ENCODE measurements around the gene PPP2R2C. TPM values are rescaled to one million over a fixed set of nuclear protein-coding genes. Genes with fewer than 3 reads are reported as not detected.

Gene PPP2R2C
- total RNA-seq, 2 experiments from 2014 or later, result not detected

GRCh38 chr4:6418193-6418755 lies 54.1 kb downstream of the PPP2R2C start:
- BruUV-seq (replicated peaks), result no TSS peak
- no peak overlapping the region for H3K4me3 ChIP-seq (ENCODE audit: low read depth, low read length, poor library complexity, severe bottlenecking)
- H3K9me3 ChIP-seq (ENCODE audit: low read length), result no peaks in the 10 kb centered on the region
- POLR2A ChIA-PET, result no interaction called here
- H3K79me2 ChIP-seq (ENCODE audit: insufficient read depth, low read depth, low read length), result no peaks in the 10 kb centered on the region
- H3K36me3 ChIP-seq (ENCODE audit: insufficient read depth, low read length), result no peaks in the 10 kb centered on the region
- CTCF ChIA-PET (ENCODE audit: unreplicated experiment), result no interaction called here
- H3K9me2 ChIP-seq (ENCODE audit: insufficient read depth, low read length), result no peaks in the 10 kb centered on the region
- no peak for DNase-seq (ENCODE audit: low spot score)
- H2AFZ ChIP-seq (ENCODE audit: low read length), result no peak overlapping the region
- intact Hi-C loops (cut with micrococcal nuclease; ENCODE audit: unreplicated experiment), result no loop called here
- no peak overlapping the region for H3K27ac ChIP-seq (ENCODE audit: low read depth, low read length, poor library complexity, severe bottlenecking)
- H3K4me1 ChIP-seq (ENCODE audit: insufficient read depth, low read length, poor library complexity, severe bottlenecking), result no peaks in the 10 kb centered on the region
- H4K20me1 ChIP-seq (ENCODE audit: insufficient read depth, low read length), result no peaks in the 10 kb centered on the region
- no peak overlapping the region for H3K4me2 ChIP-seq (ENCODE audit: low read length)
- no peak for TF ChIP-seq EZH2phosphoT487 (IDR thresholded peaks at IDR 0.05; ENCODE audit: borderline replicate concordance, low read depth, low read length)
- TF ChIP-seq CTCF (conservative IDR thresholded peaks at IDR 0.05; ENCODE audit: low read length), result no peak

- Histone ChIP-seq H3K79me2 (ENCODE audit: insufficient read depth, low read depth, low read length) (no peaks in the 10 kb centered on the region), H3K4me1 (ENCODE audit: insufficient read depth, low read length, poor library complexity, severe bottlenecking) (no peaks in the 10 kb centered on the region), H3K36me3 (ENCODE audit: insufficient read depth, low read length) (no peaks in the 10 kb centered on the region), H3K9me3 (ENCODE audit: low read length) (no peaks in the 10 kb centered on the region), H3K9me2 (ENCODE audit: insufficient read depth, low read length) (no peaks in the 10 kb centered on the region), H4K20me1 (ENCODE audit: insufficient read depth, low read length) (no peaks in the 10 kb centered on the region), H2AFZ (ENCODE audit: low read length) (no peak overlapping the region), H3K4me2 (ENCODE audit: low read length) (no peak overlapping the region), H3K4me3 (ENCODE audit: low read depth, low read length, poor library complexity, severe bottlenecking) (no peak overlapping the region), H3K27ac (ENCODE audit: low read depth, low read length, poor library complexity, severe bottlenecking) (no peak overlapping the region)
- ChIA-PET CTCF (ENCODE audit: unreplicated experiment) (no interaction called here), POLR2A (interaction anchor here (0.7 kb wide), 1 partner anchor 14 kb away, joined by 4 read pairs; no protein-coding TSS in a partner anchor)
- intact Hi-C loops (cut with micrococcal nuclease; ENCODE audit: unreplicated experiment), result no loop called here
- no TSS peak for BruUV-seq (replicated peaks)
- TF ChIP-seq EZH2phosphoT487 (IDR thresholded peaks at IDR 0.05; ENCODE audit: borderline replicate concordance, low read depth, low read length) (no peak), CTCF (conservative IDR thresholded peaks at IDR 0.05; ENCODE audit: low read length) (no peak)
- no peak for DNase-seq (ENCODE audit: low spot score)
Measured at GRCh38 chr4:6417516-6418050, 54.8 kb downstream of the PPP2R2C start.

- ChIA-PET CTCF (ENCODE audit: unreplicated experiment) (no interaction called here), POLR2A (no interaction called here)
- H3K4me2 ChIP-seq (ENCODE audit: low read length), result no peak overlapping the region
Measured at GRCh38 chr4:6416518-6417286, 55.7 kb downstream of the PPP2R2C start.

More at GRCh38 chr4:6416518-6417286, 55.7 kb downstream of the PPP2R2C start:
- no peaks in the 10 kb centered on the region for H4K20me1 ChIP-seq (ENCODE audit: insufficient read depth, low read length)
- no peaks in the 10 kb centered on the region for H3K4me1 ChIP-seq (ENCODE audit: insufficient read depth, low read length, poor library complexity, severe bottlenecking)
- H3K79me2 ChIP-seq (ENCODE audit: insufficient read depth, low read depth, low read length), result no peaks in the 10 kb centered on the region
- TF ChIP-seq CTCF (conservative IDR thresholded peaks at IDR 0.05; ENCODE audit: low read length), result no peak
- no peak for TF ChIP-seq EZH2phosphoT487 (IDR thresholded peaks at IDR 0.05; ENCODE audit: borderline replicate concordance, low read depth, low read length)
- BruUV-seq (replicated peaks), result no TSS peak
- H3K9me3 ChIP-seq (ENCODE audit: low read length), result no peaks in the 10 kb centered on the region
- DNase-seq (ENCODE audit: low spot score), result no peak
- H3K9me2 ChIP-seq (ENCODE audit: insufficient read depth, low read length), result no peaks in the 10 kb centered on the region
- no peak overlapping the region for H3K4me3 ChIP-seq (ENCODE audit: low read depth, low read length, poor library complexity, severe bottlenecking)
- no peaks in the 10 kb centered on the region for H3K36me3 ChIP-seq (ENCODE audit: insufficient read depth, low read length)
- intact Hi-C loops (cut with micrococcal nuclease; ENCODE audit: unreplicated experiment), result no loop called here
- no peak overlapping the region for H3K27ac ChIP-seq (ENCODE audit: low read depth, low read length, poor library complexity, severe bottlenecking)
- no peak overlapping the region for H2AFZ ChIP-seq (ENCODE audit: low read length)

Measured in OCI-LY7 (cell line).